Measurements from ENCODE around the gene ABCD1. TPM values are rescaled to one million over a fixed set of nuclear protein-coding genes. Genes with fewer than 3 reads are reported as not detected.

The ABCD1 gene
- polyA plus RNA-seq, 3 donors, result 5.6 to 22.5 (median 5.8) TPM

DNA sequence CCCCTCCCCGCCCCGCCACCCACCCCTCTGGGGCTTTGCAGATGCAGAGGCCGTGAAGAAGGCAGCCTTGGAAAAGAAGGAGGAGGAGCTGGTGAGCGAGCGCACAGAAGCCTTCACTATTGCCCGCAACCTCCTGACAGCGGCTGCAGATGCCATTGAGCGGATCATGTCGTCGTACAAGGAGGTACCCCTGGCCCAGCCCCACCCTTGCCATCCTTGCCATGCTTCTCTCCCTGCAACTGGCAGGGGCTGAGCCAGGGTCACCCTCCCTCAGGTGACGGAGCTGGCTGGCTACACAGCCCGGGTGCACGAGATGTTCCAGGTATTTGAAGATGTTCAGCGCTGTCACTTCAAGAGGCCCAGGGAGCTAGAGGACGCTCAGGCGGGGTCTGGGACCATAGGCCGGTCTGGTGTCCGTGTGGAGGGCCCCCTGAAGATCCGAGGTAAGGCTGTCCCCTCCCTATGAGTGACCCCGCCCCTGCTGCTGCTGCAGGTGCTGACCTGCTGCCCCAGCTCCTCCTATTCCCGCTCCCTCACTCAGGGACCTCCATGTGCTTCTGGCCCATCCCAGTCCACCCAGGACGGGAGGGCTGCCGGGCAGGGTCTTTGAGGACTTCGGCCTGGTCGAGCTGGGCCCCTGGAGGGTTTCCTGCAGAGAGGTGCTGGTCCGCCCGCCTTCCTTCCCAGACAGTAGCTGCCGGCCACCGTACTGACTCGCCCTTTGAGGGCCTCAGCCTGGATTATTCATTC, 11.6 kb downstream of the ABCD1 start:
- H3K27ac ChIP-seq (ENCODE audit: low read depth in 1 of 2, low read length in 2 of 2), result no peak overlapping the region
- DNase-seq, result no peak
- WGBS (ENCODE audit: insufficient coverage), result 100% methylated on average over 13 of the region's 30 CpGs
- H3K4me1 ChIP-seq (ENCODE audit: control insufficient read depth in 1 of 2, insufficient read depth in 2 of 2, low read length in 2 of 2), result peaks cover 20 to 21% of the 10 kb centered on the region in 2 donors
- peaks cover 6% of the 10 kb centered on the region for H3K79me2 ChIP-seq (ENCODE audit: insufficient read depth, low read length)
- no peak overlapping the region for H2AFZ ChIP-seq (ENCODE audit: insufficient read depth, low read depth, low read length, poor library complexity, severe bottlenecking)
- H3K4me3 Mint-ChIP-seq, result no peak overlapping the region
- H3K27me3 ChIP-seq (ENCODE audit: control insufficient read depth in 2 of 2, insufficient read depth in 2 of 2, low read length in 2 of 2), result no peaks in the 10 kb centered on the region
- TF ChIP-seq, protein P1, sequence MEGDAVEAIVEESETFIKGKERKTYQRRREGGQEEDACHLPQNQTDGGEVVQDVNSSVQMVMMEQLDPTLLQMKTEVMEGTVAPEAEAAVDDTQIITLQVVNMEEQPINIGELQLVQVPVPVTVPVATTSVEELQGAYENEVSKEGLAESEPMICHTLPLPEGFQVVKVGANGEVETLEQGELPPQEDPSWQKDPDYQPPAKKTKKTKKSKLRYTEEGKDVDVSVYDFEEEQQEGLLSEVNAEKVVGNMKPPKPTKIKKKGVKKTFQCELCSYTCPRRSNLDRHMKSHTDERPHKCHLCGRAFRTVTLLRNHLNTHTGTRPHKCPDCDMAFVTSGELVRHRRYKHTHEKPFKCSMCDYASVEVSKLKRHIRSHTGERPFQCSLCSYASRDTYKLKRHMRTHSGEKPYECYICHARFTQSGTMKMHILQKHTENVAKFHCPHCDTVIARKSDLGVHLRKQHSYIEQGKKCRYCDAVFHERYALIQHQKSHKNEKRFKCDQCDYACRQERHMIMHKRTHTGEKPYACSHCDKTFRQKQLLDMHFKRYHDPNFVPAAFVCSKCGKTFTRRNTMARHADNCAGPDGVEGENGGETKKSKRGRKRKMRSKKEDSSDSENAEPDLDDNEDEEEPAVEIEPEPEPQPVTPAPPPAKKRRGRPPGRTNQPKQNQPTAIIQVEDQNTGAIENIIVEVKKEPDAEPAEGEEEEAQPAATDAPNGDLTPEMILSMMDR (IDR thresholded peaks at IDR 0.05), result no peak
- peaks cover 19% of the 10 kb centered on the region for H3K4me1 Mint-ChIP-seq
- H3K4me3 ChIP-seq (replicated peaks in 1 of 3; ENCODE audit: low read depth in 2 of 3, low read length in 3 of 3), result no peak overlapping the region
- peaks cover 0 to 17% (median 14%) of the 10 kb centered on the region in 7 donors for H3K9me3 Mint-ChIP-seq
- no peak overlapping the region for H3K9ac ChIP-seq (ENCODE audit: insufficient read depth, low read length, poor library complexity, severe bottlenecking)
- intact Hi-C loops (cut with micrococcal nuclease), result no loop called here
- H3K9me3 ChIP-seq (replicated peaks in 1 of 2; ENCODE audit: control insufficient read depth in 1 of 2, insufficient read depth in 1 of 2, low read length in 2 of 2), result peaks cover 0 to 7% of the 10 kb centered on the region in 2 donors
- peak overlapping the region in 2 of 7 donors; percentile 4 to 13 for H3K27ac Mint-ChIP-seq
- peaks cover 21% of the 10 kb centered on the region for H4K20me1 ChIP-seq (ENCODE audit: insufficient read depth, low read length)
- H3K36me3 ChIP-seq (replicated peaks in 1 of 2; ENCODE audit: control insufficient read depth in 1 of 2, insufficient read depth in 2 of 2, low read length in 2 of 2), result peaks cover 43 to 58% of the 10 kb centered on the region in 2 donors
- H3K36me3 Mint-ChIP-seq, result peaks cover 48 to 79% of the 10 kb centered on the region in 2 donors
- H3K27me3 Mint-ChIP-seq (ENCODE audit: low read depth in 3 of 3), result peaks cover 0 to 12% (median 0%) of the 10 kb centered on the region in 3 donors
- H3K4me2 ChIP-seq (replicated peaks; ENCODE audit: extremely low read depth, low read length, poor library complexity, severe bottlenecking), result no peak overlapping the region

DNA sequence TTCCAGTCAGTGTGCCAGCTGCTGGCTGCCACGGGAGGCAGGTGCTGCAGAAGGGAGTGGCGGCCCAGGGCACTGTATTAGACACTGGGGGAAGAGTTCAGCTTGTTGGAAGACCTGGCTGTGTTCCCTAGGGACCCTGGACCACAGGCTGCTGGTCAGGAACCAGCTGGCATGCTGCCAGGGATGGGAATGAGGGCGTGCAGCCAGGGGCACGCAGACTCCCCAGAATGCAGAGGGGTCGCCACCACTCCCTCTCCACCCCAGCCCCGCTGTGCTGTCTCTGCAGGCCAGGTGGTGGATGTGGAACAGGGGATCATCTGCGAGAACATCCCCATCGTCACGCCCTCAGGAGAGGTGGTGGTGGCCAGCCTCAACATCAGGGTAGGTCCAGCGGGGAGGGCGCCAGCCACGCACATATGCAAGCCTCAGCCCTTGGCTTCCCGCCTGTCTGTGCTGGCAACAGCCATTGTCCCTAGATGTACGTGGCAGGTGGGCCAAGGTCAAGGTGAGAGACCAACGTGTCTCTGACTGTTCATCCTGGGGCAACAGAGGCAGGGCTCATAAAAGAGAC, 12.3 kb downstream of the ABCD1 start:
- peaks cover 0 to 12% (median 0%) of the 10 kb centered on the region in 3 donors for H3K27me3 Mint-ChIP-seq (ENCODE audit: low read depth in 3 of 3)
- Histone ChIP-seq H3K9me3 (replicated peaks in 1 of 2; ENCODE audit: control insufficient read depth in 1 of 2, insufficient read depth in 1 of 2, low read length in 2 of 2) (peaks cover 0 to under 1% of the 10 kb centered on the region in 2 donors), H3K4me2 (replicated peaks; ENCODE audit: extremely low read depth, low read length, poor library complexity, severe bottlenecking) (no peak overlapping the region), H3K79me2 (ENCODE audit: insufficient read depth, low read length) (peaks cover 6% of the 10 kb centered on the region), H3K36me3 (replicated peaks in 1 of 2; ENCODE audit: control insufficient read depth in 1 of 2, insufficient read depth in 2 of 2, low read length in 2 of 2) (peaks cover 43 to 58% of the 10 kb centered on the region in 2 donors), H3K27ac (ENCODE audit: low read depth in 1 of 2, low read length in 2 of 2) (no peak overlapping the region), H3K4me1 (ENCODE audit: control insufficient read depth in 1 of 2, insufficient read depth in 2 of 2, low read length in 2 of 2) (peaks cover 13 to 14% of the 10 kb centered on the region in 2 donors), H3K27me3 (ENCODE audit: control insufficient read depth in 2 of 2, insufficient read depth in 2 of 2, low read length in 2 of 2) (no peaks in the 10 kb centered on the region), H2AFZ (ENCODE audit: insufficient read depth, low read depth, low read length, poor library complexity, severe bottlenecking) (no peak overlapping the region), H3K4me3 (replicated peaks in 1 of 3; ENCODE audit: low read depth in 2 of 3, low read length in 3 of 3) (no peak overlapping the region), H3K9ac (ENCODE audit: insufficient read depth, low read length, poor library complexity, severe bottlenecking) (no peak overlapping the region), H4K20me1 (ENCODE audit: insufficient read depth, low read length) (peaks cover 21% of the 10 kb centered on the region)
- H3K4me1 Mint-ChIP-seq, result peaks cover 12% of the 10 kb centered on the region
- WGBS (ENCODE audit: insufficient coverage), result 96% methylated on average over 6 of the region's 15 CpGs
- peaks cover 0 to 12% (median 8%) of the 10 kb centered on the region in 7 donors for H3K9me3 Mint-ChIP-seq
- no peak overlapping the region for H3K4me3 Mint-ChIP-seq
- TF ChIP-seq, protein P1 (IDR thresholded peaks at IDR 0.05), result no peak
- peaks cover 42 to 78% of the 10 kb centered on the region in 2 donors for H3K36me3 Mint-ChIP-seq
- intact Hi-C loops (cut with micrococcal nuclease), result no loop called here
- DNase-seq, result no peak
- no peak overlapping the region for H3K27ac Mint-ChIP-seq

All from CD14-positive monocyte (primary cell).